UCSD-AML1 (cell line): ENCODE measurements around the gene FOXK2.
A peak's percentile ranks its signal among the peaks of the same experiment; 100 is the strongest.

Experiments used
- DNase-seq: peaks from one replicate; lab custom pipeline; 2025; ENCODE audit not compliant: unreplicated experiment; lab: John Stamatoyannopoulos, UW

FOXK2 gene

DNA sequence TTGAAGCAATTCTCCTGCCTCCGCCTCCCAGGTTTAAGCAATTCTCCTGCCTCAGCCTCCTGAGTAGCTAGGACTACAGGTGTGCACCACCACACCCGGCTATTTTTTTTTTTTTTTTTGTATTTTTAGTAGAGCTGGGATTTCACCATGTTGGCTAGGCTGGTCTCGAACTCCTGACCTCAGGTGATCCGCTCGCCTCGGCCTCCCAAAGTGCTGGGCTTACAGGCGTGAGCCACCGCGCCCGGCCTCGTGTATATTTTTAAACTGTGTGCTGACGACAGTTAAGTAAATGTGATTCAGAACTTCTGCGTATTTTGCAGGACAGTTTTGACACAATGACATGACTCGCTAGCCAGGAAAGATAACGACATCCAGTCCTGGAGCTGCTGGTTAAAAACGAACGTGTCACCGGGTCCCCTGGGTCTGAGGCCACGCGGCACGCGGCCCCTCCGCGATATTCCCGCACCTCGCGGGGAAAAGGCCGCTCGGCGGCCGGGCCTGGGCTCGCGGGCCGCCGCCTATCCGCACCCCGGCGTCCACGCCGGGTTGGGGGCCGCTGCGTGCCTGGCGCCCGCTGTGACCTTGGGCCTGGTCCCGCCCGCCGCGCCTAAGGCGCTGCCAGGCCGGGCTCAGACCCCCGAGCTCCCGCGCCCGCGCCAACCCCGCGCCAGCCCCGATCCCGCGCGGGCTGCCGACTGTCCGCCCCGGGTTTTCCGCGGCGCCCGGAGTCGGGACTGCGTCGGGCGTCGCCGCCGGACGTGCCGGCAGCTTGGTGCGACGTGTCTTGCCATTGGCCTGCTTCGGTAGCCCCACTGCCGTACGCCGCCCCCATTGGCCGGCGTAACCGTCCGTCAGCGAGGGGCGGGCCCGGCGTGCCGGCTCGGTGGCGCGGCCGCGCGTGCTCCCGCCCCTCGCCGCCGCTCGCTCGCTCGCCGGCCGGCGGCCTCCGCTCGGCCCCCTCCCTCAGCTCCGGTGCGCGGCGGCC lies at the start of gene FOXK2:
Gene FOXK2, plus strand, starts transcription at position 907 of the 985 bp plus-strand sequence. CDS start 157 bp downstream, outside the sequence.
- peak; percentile 94 for DNase-seq

DNA sequence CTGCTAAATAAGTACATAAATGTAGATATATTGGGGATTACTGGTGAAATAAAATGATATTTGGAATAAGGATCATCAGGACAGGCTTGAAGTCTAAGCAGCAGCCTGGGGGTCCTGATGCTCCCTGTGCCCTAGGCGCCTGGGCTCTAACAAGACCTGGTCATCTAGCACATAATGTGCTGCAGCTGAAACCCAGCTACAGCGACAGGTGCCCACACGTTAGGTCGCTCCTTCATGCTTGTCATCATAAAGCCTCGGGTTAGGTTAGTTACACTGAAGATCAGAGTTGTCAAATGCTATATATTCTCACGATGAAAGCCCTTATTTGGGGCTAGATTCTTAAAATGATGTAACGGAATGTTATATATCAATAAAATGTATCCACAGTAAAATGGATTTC lies 49.5 kb upstream of the FOXK2 start:
- no peak for DNase-seq

GRCh38 chr17:82474223-82475010 lies 45.1 kb upstream of the FOXK2 start:
- no peak for DNase-seq

- DNase-seq = no peak
Measured at GRCh38 chr17:82475458-82475857, 44.1 kb upstream of the FOXK2 start.

GRCh38 chr17:82477934-82478333 lies 41.6 kb upstream of the FOXK2 start:
- no peak for DNase-seq

- no peak for DNase-seq
Measured at GRCh38 chr17:82479602-82480001, 39.9 kb upstream of the FOXK2 start.

GRCh38 chr17:82480318-82480717 lies 39.2 kb upstream of the FOXK2 start:
- DNase-seq = no peak

GRCh38 chr17:82483204-82483660 lies 36.3 kb upstream of the FOXK2 start:
- no peak for DNase-seq

GRCh38 chr17:82483836-82484235 lies 35.7 kb upstream of the FOXK2 start:
- no peak for DNase-seq

- DNase-seq = no peak
Measured at GRCh38 chr17:82486231-82487094, 33.1 kb upstream of the FOXK2 start.

DNA sequence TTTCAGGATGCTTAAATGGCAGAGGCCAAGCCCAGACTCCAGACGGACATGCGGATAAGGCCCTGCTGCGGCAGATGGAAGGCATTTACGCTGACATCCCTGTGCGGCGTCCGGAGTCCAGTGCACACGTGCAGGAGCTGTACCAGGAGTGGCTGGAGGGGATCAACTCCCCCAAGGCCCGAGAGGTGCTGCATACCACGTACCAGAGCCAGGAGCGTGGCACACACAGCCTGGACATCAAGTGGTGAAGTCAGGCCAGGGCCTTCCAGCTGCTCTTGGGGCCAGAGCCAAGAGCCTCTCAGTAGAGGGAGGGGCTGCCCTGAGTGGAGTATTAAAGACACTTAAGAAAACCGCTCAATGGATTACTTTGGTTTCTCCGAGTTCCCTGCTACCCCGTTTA lies 31.6 kb upstream of the FOXK2 start:
- DNase-seq = no peak

GRCh38 chr17:82489117-82489516 lies 30.4 kb upstream of the FOXK2 start:
- DNase-seq = no peak

- DNase-seq = no peak
Measured at GRCh38 chr17:82489851-82490511, 29.6 kb upstream of the FOXK2 start.

GRCh38 chr17:82490512-82491195 lies 28.9 kb upstream of the FOXK2 start:
- no peak for DNase-seq

GRCh38 chr17:82491196-82491530 lies 28.4 kb upstream of the FOXK2 start:
- DNase-seq = no peak

DNA sequence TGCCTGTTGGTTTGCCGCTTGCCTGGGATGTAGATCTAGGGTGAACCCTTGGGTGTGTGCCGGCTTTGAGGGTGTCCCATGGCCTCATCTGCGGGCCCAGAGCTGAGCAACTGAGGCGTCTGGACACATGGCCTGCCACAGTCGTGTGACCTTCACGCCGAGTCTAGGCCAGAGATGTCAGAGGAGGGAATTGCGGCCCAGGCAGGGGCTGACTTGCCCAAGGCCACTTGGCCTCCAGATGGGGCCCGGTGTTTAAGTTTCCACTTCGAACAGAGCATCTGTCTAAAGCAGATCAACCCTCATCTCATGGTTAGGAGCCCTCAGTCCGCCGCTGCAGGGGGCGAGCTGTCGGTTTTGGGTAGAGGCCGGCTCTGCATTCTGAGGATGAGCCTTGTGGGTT lies 28.0 kb upstream of the FOXK2 start:
- DNase-seq = no peak

GRCh38 chr17:82492643-82493225 lies 26.8 kb upstream of the FOXK2 start:
- DNase-seq = no peak

DNA sequence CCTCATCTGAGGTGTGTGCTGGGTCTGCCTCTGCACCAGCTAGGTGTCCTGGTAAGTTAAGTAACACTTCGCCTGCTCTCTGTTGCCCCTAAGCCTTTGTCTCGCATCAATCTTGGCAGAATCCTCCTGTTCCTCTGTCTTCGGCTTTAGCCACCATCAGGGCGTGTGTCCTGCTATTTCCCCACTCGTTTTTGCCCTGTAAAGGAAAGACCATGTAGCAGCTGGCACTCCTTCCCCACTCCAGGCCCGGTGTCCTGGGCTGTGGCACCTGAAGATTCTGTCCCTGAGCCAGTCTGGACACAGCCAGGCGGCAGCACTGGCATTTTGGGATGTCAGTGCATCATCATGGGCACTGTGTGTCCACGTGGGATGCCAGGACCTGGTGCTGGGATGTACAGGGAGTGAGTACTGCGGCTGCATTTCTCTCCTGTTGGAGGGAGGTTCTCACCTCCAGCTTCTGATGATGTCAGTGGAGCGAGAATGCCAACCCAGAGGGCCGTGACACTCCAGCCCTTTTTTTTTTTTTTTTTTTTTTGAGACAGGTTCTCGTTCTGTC lies 26.2 kb upstream of the FOXK2 start:
- DNase-seq = no peak
